ENCODE results near the gene FN3KRP.

FN3KRP gene

GRCh38 chr17:82713071-82713723 lies 3.3 kb upstream of the FN3KRP start:
- Histone ChIP-seq H3K4me2 (ENCODE audit: low read length) (no peak overlapping the region), H2AFZ (ENCODE audit: low read depth, low read length) (no peak overlapping the region), H3K27me3 (ENCODE audit: low read depth, low read length) (no peaks in the 10 kb centered on the region), H3K79me2 (ENCODE audit: low read length) (peaks cover 16% of the 10 kb centered on the region), H3K36me3 (replicated peaks; ENCODE audit: low read depth, low read length) (no peaks in the 10 kb centered on the region), H3K4me1 (ENCODE audit: low read length) (peaks cover 21% of the 10 kb centered on the region), H3K4me3 (ENCODE audit: low read length) (no peak overlapping the region), H3K9ac (ENCODE audit: low read length) (no peak overlapping the region), H4K20me1 (ENCODE audit: insufficient read depth, low read length) (peaks cover 6% of the 10 kb centered on the region; the same call in 1 of the 2 replicates), H3K27ac (ENCODE audit: low read length) (no peak overlapping the region), H3K9me3 (ENCODE audit: insufficient read depth, low read length) (no peaks in the 10 kb centered on the region)
- TF ChIP-seq CTCF (IDR thresholded peaks at IDR 0.05; ENCODE audit: low read depth, low read length) (no peak), EZH2phosphoT487 (IDR thresholded peaks at IDR 0.05; ENCODE audit: low read depth) (no peak)

- Histone ChIP-seq H3K4me2 (ENCODE audit: low read length) (no peak overlapping the region), H3K36me3 (replicated peaks; ENCODE audit: low read depth, low read length) (peaks cover 28% of the 10 kb centered on the region), H3K79me2 (ENCODE audit: low read length) (peaks cover 23% of the 10 kb centered on the region), H3K9ac (ENCODE audit: low read length) (no peak overlapping the region), H3K27ac (ENCODE audit: low read length) (no peak overlapping the region), H3K27me3 (ENCODE audit: low read depth, low read length) (no peaks in the 10 kb centered on the region), H2AFZ (ENCODE audit: low read depth, low read length) (no peak overlapping the region), H3K9me3 (ENCODE audit: insufficient read depth, low read length) (no peaks in the 10 kb centered on the region), H3K4me3 (ENCODE audit: low read length) (no peak overlapping the region), H4K20me1 (ENCODE audit: insufficient read depth, low read length) (peaks cover 6% of the 10 kb centered on the region; the same call in 1 of the 2 replicates), H3K4me1 (ENCODE audit: low read length) (peaks cover 14% of the 10 kb centered on the region)
- TF ChIP-seq CTCF (IDR thresholded peaks at IDR 0.05; ENCODE audit: low read depth, low read length) (no peak), EZH2phosphoT487 (IDR thresholded peaks at IDR 0.05; ENCODE audit: low read depth) (no peak)
Observed at GRCh38 chr17:82718986-82719685, 2.6 kb downstream of the FN3KRP start.

DNA sequence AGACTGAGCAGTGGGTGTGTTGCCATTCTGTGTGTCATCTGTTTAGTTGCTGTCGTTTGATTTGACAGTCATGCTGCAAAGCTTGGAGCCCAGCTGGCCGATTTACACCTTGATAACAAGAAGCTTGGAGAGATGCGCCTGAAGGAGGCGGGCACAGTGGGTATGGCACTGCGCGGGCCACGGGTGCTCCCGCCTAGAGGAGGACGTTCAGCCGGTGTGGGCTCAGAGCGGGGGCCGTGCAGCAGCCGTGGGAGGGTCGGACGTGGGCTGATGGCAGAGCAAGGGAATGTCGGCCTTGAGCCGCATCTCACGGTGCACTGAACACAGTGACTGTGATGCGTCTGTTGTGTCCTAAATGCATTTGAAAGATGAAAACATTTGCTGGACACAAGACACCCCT lies 3.7 kb downstream of the FN3KRP start:
- no peak overlapping the region for H3K4me3 ChIP-seq (ENCODE audit: low read length)
- H3K9ac ChIP-seq (ENCODE audit: low read length) = no peak overlapping the region
- peaks cover 6% of the 10 kb centered on the region; the same call in 1 of the 2 replicates for H4K20me1 ChIP-seq (ENCODE audit: insufficient read depth, low read length)
- H3K4me1 ChIP-seq (ENCODE audit: low read length) = peaks cover 14% of the 10 kb centered on the region
- peaks cover 23% of the 10 kb centered on the region for H3K79me2 ChIP-seq (ENCODE audit: low read length)
- no peaks in the 10 kb centered on the region for H3K9me3 ChIP-seq (ENCODE audit: insufficient read depth, low read length)
- no peak overlapping the region for H3K27ac ChIP-seq (ENCODE audit: low read length)
- TF ChIP-seq CTCF (IDR thresholded peaks at IDR 0.05; ENCODE audit: low read depth, low read length) = no peak
- TF ChIP-seq EZH2phosphoT487 (IDR thresholded peaks at IDR 0.05; ENCODE audit: low read depth) = no peak
- no peak overlapping the region for H2AFZ ChIP-seq (ENCODE audit: low read depth, low read length)
- no peaks in the 10 kb centered on the region for H3K27me3 ChIP-seq (ENCODE audit: low read depth, low read length)
- H3K4me2 ChIP-seq (ENCODE audit: low read length) = no peak overlapping the region
- peaks cover 28% of the 10 kb centered on the region for H3K36me3 ChIP-seq (replicated peaks; ENCODE audit: low read depth, low read length)

GRCh38 chr17:82722341-82723013 lies 6.0 kb downstream of the FN3KRP start:
- H3K4me1 ChIP-seq (ENCODE audit: low read length) = peaks cover 10% of the 10 kb centered on the region
- H3K27ac ChIP-seq (ENCODE audit: low read length) = no peak overlapping the region
- no peak overlapping the region for H3K4me2 ChIP-seq (ENCODE audit: low read length)
- TF ChIP-seq EZH2phosphoT487 (IDR thresholded peaks at IDR 0.05; ENCODE audit: low read depth) (no peak), CTCF (IDR thresholded peaks at IDR 0.05; ENCODE audit: low read depth, low read length) (no peak)
- H3K4me3 ChIP-seq (ENCODE audit: low read length) = no peak overlapping the region
- H3K36me3 ChIP-seq (replicated peaks; ENCODE audit: low read depth, low read length) = peaks cover 39% of the 10 kb centered on the region
- peaks cover 14% of the 10 kb centered on the region for H3K79me2 ChIP-seq (ENCODE audit: low read length)
- no peak overlapping the region for H2AFZ ChIP-seq (ENCODE audit: low read depth, low read length)
- H4K20me1 ChIP-seq (ENCODE audit: insufficient read depth, low read length) = peaks cover 6% of the 10 kb centered on the region; the same call in 1 of the 2 replicates
- no peaks in the 10 kb centered on the region for H3K9me3 ChIP-seq (ENCODE audit: insufficient read depth, low read length)
- H3K27me3 ChIP-seq (ENCODE audit: low read depth, low read length) = no peaks in the 10 kb centered on the region
- no peak overlapping the region for H3K9ac ChIP-seq (ENCODE audit: low read length)

Measured in OCI-LY3 (cell line).